ENCODE measurements around the gene NXPH3.
A peak's percentile ranks its signal among the peaks of the same experiment; 100 is the strongest.

DNA sequence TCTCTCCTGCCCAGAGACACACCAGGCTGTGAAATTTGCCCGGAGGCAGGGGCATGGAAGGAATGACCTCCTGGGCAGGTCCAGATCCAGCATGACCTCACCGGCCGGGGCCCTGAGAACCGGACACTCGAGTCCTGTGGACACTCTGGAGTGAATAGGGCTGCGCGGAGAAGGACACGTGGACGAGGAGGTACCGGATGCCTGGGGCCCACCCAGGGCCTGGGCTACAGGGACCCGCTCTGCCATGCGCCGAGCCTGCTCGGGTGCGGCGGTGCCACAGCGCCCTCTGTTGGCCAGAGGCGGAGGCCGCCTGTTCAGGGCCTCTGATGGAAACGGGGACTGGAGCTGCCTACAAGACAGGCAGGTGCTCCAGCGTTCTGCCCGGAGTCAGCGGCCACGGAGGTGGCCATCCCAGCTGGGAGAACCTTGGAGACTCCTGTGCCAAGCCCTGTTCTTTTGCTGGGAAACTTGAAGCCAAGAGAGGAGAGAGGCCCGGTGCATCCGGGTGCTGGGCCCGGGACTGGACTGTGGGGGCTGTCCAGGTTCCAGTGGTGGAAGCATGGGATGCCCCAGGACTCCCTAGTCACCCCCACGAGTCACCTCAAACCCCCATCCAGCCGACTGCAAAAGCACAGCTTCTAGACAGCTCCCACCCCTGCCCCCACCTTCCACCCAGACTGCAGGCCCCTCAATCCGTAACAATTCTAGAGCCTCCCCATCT is 19.3 kb upstream of the NXPH3 start:
- TF ChIP-seq, protein P1, sequence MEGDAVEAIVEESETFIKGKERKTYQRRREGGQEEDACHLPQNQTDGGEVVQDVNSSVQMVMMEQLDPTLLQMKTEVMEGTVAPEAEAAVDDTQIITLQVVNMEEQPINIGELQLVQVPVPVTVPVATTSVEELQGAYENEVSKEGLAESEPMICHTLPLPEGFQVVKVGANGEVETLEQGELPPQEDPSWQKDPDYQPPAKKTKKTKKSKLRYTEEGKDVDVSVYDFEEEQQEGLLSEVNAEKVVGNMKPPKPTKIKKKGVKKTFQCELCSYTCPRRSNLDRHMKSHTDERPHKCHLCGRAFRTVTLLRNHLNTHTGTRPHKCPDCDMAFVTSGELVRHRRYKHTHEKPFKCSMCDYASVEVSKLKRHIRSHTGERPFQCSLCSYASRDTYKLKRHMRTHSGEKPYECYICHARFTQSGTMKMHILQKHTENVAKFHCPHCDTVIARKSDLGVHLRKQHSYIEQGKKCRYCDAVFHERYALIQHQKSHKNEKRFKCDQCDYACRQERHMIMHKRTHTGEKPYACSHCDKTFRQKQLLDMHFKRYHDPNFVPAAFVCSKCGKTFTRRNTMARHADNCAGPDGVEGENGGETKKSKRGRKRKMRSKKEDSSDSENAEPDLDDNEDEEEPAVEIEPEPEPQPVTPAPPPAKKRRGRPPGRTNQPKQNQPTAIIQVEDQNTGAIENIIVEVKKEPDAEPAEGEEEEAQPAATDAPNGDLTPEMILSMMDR (IDR thresholded peaks at IDR 0.05): peak; percentile 86 to 98 (median 96)
- TF ChIP-seq POLR2A (IDR thresholded peaks at IDR 0.05): no peak

Measured in esophagus squamous epithelium (tissue), 4 donors.